GM20431 (cell line): Measurements from ENCODE around the gene TRPC4.

Experiments
- in situ Hi-C: fragments of 300-500 bp; cut with MseI, MboI; formaldehyde crosslinking; loops from one replicate; pipeline ENCODE4 v1.15.0; 2020; ENCODE audit warnings: low sequenced_read_pairs; ENCODE audit not compliant: unreplicated experiment

Gene TRPC4

DNA sequence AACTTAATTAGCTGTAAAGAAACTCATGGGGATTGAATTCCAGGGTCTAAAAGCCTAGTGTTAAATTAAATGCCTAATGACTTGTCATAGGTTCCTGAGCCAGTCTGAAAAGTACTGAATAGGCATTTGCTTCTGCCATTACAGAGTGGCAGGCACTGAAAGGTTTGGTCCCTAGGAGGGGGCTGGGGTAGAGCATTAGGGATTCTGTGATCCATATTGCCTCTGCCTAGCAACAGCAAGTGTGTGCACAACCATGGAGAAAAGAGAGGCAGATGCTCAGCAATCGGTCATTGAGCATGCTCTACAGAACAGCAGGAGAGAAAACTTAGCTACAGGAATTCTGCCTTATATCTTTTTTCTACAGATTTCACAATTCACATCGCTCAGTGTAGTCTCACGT lies 133.5 kb downstream of the TRPC4 start:
- in situ Hi-C loops: no loop called here

DNA sequence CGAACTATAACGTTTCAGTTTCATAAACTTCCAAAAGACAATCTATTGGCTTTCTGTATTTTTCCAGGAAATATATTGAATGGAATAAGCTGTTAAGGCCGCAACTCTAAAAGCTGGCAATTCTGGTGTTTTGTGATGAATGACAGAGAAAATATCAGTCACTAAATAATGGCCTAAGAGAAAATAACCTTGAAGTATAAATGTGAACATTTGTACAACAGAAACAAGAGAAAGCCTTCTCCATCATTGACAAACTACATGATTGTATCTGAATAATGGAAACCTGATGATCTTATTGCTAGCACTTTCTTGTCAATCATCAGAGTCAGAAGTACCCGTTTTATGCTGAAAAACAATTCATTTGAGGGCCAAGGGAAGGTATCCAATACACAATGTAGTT lies 134.3 kb downstream of the TRPC4 start:
- in situ Hi-C loops: no loop called here

DNA sequence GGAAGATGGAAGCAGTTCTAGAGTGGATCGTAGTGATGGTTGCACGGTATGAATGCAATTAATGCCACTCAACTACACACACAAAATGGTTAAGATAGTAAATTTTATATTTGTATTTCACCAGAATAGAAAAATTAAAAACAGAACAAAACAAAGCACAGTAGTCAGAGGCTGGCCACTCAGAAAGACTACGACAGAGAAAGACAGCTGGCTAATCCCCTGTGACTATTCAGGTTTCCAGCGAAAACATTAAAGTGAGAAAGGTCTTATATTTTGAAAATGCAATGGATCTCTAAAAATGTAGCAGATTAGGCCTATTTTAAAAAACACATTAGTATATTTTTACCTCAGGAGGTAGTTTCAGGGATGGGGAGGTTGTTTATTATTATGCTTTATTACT lies 139.7 kb downstream of the TRPC4 start:
- in situ Hi-C loops: no loop called here

DNA sequence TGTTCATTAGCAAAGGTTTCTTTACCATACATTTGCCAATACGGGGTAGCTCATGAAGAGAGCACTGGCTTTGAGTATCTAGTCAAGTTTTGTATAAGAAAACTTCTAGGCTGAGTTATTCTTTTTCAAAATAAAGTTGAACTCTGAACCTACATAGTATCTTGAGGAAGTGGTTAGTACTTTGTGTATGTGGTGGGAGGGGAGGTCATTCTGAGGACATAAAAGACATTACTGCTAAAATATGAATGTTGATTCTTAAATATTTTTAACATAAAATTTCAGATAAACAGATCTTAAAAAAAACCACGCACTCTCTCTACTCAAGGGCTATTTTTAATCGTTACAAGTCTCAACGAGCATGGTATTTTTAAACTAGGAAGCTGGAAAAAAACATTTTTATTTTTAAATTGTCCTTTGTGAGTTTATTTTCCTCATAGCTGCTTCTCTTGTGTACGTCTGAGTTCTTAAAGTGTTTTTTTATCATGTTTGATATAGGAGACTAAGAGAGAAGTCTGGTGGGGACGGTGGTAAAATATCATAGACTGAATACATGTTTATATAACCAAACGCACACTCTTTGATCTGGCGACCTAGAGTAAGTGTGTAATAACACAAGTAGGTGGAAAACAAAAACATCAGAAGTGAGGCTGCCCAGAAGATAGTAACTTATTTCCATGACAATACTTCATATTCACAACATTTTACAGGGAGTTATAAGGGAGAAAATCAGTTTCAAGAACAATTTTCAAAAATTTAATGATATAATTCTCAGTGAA lies 153.0 kb downstream of the TRPC4 start:
- in situ Hi-C loops: no loop called here

DNA sequence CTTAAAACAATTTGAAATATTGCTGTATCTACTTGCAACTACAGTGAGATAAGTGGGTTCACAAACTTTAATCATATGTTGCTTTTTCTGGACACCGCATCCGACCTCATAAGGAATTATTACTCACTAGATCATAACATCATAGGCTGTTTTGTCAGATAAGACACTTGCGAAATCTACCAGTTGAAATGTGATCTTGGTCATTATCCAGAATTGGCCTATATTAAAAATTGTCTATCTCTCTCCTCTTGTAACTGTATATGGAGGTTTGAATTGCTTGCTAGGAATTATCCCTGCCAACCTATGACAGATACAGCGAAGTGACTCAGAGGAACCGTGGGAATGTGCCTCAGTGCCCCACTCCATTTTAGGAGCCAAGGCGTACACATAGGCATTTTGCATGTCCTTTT lies 154.0 kb downstream of the TRPC4 start:
- in situ Hi-C loops: no loop called here

DNA sequence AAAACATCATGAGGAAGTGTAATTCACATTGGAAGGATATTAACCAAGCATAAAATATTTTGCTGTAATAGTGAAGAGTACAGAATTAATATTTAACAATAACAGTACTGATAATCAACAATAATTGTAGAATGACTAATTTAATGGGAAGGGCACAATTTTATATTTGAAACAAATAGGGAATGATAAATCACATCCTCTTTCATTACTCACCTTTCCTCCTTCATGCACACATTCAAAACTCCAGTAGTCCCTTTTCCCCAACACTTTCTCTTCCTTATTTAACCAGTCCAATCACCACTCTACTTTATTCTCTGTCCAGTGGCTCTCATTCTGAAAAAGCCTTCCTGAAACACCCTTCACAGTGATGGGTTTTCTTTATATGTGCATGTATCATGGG lies 160.3 kb downstream of the TRPC4 start:
- in situ Hi-C loops: no loop called here

DNA sequence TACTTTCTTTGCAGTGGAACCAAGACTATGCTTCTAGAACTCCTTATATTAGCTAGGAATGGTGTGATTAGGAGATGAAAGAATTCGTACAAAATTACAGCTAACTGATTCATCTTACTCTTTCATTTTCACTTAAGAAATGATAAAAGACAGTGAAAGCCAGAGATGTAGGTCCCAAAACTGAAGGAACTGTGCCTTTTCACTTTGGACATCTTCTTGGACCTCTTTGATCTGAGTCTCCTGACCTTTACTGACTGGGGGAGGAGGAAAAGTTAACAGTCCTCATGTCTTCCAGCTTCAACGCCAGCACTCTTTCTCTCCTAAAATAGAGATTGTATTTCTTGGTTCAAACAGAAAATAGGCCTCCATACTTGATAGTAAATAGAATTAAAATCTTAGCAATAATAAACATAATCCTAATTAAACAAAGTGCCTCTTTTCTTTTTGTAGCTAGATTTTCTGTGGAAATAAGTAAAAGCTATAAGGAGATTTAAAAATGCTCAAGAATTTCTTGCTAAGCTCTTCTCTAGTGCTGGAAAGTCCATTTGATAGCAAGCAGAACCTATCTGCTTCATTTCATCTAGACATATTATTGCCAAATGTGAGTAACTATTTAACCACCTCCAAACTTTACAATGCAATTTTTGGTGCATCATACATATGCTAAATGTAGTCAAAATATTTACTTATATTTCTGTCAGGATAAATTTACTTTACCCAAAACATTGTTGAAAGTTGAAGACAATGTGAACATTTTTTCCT lies 161.7 kb downstream of the TRPC4 start:
- in situ Hi-C loops: no loop called here

DNA sequence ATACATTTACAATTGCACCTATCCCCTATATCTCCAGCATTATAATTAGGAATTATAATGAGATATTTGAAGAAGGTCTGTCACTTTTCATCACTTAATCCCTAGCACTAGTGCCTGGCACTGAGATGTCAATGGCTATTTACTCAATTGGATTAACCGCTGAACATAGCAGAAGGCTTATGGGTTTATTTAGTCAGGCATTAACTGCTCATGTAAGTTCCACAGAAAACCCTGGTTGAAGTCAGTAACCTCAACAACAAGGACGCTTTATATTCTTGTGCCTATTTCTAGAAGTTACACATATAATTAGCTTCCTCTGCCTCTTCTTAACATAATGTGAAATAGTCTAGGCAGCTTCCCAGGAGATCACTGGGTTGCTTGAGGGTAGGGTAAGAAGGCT lies 163.5 kb downstream of the TRPC4 start:
- in situ Hi-C loops: no loop called here

DNA sequence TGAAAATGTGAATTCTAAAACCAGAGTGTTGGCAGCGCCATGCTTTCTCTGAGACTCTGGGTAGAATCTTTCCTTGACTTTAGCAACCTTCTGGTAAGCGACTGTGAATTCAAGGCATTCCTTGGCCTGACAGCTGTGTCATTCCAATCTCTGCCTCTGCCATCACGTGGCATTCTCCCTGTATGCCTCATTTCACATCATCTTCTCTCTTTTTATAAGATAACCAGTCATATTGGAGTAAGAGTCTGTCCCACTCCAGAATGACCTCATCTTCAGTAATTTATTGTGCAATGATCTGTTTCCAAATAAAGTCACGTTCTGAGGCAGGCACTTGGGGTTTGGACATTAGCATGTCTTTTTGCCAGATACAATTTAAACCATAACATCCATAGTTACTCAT lies 167.6 kb downstream of the TRPC4 start:
- in situ Hi-C loops: no loop called here

DNA sequence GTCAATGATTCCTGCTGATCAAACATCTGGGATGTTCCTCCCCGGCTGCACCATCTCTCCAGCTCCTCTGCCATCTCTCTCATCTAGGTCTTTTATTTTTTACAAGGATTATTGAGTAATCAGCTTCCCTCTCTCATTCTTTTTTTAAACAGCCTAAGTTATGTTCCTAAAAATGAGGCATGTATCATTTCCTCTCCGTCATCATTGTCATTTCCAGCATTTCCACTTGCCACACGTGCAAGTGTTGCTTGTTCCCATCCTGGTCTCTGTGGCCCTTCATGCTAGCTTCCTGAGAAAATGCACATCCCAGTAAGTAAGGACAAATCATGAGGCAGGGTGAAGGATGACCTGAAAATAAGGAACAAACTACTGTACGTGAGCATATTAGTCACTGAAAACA lies 168.3 kb downstream of the TRPC4 start:
- in situ Hi-C loops: no loop called here

DNA sequence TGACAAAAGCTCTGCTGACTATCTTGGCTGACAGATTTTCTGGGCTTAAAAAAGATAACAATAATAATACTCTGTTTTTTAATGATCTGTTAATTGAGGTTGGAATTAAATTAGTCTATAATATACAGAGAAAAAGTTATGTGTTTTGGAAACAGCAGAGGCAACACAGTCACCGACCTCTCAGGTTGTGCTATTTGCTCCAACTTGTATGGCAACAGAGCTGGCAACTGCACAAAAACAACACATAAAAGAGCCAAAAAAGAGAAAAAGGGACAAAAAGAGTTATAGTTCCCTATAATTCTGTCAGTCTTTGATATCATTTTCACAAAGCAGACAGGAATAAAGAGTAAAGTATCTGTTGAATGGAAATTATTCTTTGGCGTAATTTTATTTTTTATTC lies 168.7 kb downstream of the TRPC4 start:
- in situ Hi-C loops: no loop called here

DNA sequence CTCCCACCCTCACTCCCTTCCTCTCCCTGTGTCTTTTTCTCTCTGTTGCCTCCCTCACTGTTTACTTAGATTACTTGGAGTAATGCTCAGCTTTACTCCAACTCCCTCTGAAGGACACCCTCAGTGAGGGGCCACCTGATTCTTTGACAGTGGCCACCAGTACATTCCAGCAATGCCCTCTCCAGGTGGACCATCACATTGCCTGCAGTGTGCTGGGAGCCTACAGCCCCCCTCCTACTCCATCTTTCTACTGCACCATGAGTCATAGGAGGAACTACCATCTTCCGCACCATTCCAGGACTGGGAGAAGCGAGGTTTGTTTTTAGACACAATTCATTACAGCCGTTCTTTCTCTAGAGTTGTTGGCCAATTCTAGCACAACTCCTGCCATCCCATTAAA lies 174.4 kb downstream of the TRPC4 start:
- in situ Hi-C loops: no loop called here

DNA sequence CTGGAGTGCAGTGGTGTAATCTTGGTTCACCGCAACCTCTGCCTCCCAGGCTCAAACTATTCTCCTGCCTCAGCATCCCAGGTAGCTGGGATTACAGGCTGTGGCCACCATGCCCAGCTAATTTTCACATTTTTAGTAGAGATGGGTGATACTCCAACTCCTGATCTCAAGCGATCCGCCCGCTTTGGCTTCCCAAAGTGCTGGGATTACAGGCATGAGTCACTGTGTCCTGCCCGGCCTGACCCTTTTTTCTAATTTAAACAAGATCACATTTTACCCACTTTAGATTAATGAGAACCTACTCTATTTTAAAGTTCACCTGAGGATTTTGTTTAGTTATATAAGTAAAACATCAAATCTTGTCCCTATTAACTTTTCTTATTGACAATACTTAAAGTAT lies 179.2 kb downstream of the TRPC4 start:
- in situ Hi-C loops: no loop called here

DNA sequence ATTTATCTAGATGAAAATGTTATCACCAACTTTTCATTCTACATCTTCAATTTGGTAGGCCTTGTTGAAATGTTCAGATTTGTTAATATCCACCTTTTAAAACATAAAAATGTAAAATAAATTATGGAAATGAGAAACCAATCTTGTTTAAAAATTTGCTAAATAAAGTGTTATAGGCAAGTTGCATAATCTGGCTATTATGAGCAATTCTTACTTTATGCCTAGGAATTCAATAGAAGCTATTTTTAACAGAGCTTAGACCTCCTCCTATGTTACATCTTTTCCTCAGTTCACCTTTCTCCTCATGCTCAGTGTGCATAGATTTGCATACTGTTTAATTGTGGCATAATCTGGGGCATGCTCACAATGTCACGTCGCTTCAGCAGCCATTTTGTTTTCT lies 183.1 kb downstream of the TRPC4 start:
- in situ Hi-C loops: no loop called here

DNA sequence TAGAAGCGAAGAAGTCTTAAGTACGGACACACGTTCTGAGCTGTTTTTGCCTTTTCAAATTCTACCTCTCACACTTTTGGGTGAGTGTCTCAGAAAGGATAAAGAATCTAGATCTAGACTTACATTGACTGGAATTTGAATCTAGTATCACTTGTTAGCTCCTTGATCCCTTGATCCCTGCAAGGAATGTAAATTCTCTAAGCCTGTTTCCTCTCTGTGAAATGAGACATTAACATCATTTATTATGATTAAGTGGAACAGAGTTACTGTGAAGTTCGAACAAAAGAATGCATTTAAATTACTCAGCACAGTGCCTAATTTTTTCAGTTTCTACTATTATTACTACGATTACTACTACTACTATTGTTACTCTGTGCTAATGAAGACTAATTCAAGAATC lies 184.4 kb downstream of the TRPC4 start:
- in situ Hi-C loops: no loop called here

DNA sequence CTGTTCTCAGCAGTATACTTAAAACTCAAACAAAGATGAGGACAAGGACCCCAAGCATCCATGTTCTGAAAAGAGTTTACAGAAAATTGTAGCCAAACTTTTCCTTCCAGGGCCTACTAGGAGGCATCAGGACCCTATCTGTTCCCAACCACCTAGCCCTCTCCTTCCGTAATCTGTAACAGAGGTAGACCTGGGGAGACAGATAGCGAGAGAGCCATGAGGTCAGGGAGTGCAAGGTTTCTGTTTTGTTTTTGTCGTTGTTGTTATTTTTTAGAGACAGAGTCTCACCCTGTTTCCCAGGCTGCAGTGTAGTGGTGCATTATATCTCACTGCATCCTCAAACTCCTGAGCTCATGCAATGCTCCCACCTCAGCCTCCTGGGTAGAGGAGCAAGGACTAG lies 187.1 kb downstream of the TRPC4 start:
- in situ Hi-C loops: no loop called here

DNA sequence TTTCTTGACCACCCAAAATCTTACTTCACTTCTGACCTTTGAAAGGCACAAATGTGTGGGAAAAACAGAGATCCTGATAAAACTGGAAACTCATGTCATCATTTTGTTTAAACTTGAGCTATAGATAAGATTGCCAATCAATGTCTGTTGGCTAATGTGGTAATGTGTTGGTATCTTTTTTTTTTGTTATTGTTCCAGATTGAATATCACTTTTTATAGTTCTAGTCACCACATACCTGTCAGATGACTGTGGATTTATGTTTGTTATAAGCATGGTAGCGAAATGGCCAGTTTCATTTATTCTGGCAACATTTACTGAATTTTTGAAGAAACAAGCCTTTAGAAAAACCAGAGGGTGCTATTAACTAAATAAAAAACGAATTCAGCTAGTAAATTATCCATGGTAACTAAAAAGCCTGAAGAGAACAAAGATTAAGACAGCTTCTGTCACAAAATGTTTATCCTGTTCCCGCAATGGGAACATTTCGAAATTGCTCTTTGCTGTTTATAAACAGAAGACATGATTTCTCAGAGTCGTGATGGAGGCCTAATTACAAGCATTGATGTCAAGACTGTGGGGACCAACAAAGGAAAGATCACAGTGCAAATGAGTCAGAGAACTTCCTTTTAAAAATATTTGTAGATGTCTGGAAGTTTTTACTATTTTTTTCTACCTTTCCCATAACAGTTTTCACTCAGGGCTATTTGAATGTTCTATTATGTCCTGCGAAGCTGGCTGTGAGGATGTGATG lies 188.1 kb downstream of the TRPC4 start:
- in situ Hi-C loops: no loop called here

DNA sequence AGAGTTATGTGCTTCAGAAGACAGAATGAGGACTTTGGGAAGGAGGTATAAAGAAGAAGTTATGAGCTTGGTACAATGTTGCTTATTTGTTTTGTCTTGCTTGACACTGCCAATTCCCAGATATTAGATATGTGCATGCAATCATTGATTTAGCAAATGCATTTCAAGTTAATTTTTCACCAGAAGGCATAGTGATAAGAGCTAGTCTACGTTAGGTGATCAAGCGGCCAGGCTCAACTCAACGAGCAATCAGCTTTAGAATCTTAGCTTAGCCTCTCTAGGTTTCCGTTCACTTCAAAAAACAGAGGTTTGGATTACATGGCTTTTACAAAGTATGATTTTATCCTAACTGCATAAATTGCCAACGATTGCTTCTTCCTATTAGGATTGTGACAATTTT lies 189.4 kb downstream of the TRPC4 start:
- in situ Hi-C loops: no loop called here

DNA sequence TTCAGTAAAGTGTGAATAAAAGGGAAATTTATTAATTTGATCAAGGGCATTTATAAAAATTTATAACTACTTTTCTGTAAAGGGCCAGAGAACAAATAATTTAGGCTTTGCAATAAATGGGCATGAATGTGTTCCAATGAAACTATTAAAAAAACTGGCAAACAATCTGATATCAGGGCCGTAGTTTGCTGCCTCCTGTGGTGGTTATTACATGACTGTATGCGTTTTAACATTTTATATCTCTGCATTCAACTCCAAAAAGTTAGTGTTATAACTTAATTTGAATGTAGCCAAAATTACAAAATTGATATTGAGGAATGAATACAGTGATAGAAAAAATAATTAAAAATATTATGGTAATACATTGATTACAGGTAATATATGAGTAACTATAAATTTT lies 190.5 kb downstream of the TRPC4 start:
- in situ Hi-C loops: no loop called here

DNA sequence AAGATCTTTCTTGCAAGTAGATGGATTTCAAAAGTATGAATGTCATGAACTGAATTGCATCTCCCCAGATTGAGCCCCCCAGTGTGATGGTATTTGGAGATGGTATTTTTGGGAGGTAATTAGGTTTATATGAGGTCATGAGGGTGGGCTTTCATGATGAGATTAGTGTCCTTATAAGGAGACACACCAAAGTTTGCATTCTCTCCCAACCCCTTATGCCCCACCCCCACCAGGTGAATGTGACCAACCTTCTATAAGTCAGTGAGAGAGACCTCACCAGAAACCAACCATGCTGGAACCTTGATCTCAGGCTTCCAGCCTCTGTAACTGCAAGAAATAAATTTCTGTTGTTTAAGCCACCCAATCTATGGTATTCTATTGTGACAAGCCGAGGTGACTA lies 199.7 kb downstream of the TRPC4 start:
- in situ Hi-C loops: no loop called here

DNA sequence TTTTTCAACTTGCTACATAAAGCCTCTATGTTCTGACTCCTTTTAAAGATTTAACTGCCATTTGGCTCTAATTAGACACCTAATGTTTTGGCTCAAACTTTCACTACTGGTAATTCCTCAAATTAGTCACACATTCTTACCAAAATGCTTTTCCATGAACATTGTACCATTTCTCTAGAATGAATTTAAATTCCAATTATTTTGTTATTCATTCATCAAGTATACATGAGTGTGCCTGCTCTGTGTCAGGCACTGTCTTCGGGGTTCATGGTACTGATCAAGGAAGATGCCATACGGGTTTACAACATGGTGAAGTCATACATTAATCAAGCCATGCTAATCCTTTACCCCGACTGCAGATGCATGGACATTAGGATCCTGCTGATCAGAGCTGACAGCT lies 201.9 kb downstream of the TRPC4 start:
- in situ Hi-C loops: no loop called here
